Stimulated activated CD8-positive, alpha-beta memory T cell treated with anti-CD3 and anti-CD28 coated beads, Interleukin-2, amount 100 ng/mL, for 48 hours (primary cell): ENCODE results near the gene SEPTIN5.
A peak's percentile ranks its signal among the peaks of the same experiment; 100 is the strongest.
"Not testable (repeated sequence)": the region's sequence is repeated elsewhere in the genome, so short reads cannot be mapped to it uniquely, and the experiment has no call there.

Source experiments
- DNase-seq, 2 donors: peaks; one replicate each; pipeline ENCODE4 v3.0.0-alpha.2; 2020; ENCODE audit warnings: low read depth in 2 of 2

Gene SEPTIN5

GRCh38 chr22:19720150-19720827 is 6.0 kb downstream of the SEPTIN5 start:
- no peak for DNase-seq

GRCh38 chr22:19720999-19721329 is 6.7 kb downstream of the SEPTIN5 start:
- DNase-seq: no peak

GRCh38 chr22:19721330-19722177 is 7.3 kb downstream of the SEPTIN5 start:
- DNase-seq: no peak

GRCh38 chr22:19722178-19722981 is 8.1 kb downstream of the SEPTIN5 start:
- no peak for DNase-seq

- DNase-seq: no peak
Measured at GRCh38 chr22:19722982-19723231, 8.6 kb downstream of the SEPTIN5 start.

DNA sequence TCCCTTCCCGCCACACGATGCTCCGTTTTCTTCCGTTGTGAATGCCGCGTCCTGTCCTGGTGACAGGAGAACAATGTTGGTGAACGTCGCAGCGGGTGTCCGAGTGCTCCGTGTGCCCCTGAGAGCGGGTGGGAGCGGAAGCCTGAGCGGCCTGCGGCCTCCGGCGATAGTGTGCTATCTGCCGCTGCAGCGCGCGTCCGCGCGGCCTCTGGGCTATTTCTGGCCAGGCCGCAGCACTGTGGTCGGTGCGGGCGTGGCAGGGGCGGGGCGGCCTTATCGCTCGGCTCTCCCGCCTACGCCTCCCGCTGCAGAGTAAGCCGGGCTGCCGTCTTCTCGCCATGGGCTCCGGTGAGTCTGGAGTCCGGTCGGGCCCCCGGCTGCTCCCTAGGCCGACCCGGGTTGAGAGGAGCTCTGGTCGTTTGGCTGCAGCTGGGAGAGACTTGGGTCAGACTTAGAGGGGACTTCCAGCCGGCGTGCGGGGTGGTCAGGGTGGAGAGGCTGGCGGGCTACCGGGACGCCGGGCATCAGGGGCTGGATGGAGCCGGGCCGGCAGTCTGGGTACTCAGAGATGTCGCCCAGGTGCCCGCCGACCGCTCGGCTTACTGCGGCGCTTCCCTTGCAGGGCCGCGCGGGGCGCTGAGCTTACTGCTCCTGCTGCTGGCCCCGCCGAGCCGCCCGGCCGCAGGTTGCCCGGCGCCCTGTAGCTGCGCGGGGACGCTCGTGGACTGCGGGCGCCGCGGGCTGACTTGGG is 9.1 kb downstream of the SEPTIN5 start, which contains the start of gene GP1BB:
TSS of gene GP1BB (plus strand) at position 308 of the 751 bp plus-strand sequence. CDS start at position 339, 31 bp downstream.
- DNase-seq: peak in 1 of 2 donors; percentile 28

DNA sequence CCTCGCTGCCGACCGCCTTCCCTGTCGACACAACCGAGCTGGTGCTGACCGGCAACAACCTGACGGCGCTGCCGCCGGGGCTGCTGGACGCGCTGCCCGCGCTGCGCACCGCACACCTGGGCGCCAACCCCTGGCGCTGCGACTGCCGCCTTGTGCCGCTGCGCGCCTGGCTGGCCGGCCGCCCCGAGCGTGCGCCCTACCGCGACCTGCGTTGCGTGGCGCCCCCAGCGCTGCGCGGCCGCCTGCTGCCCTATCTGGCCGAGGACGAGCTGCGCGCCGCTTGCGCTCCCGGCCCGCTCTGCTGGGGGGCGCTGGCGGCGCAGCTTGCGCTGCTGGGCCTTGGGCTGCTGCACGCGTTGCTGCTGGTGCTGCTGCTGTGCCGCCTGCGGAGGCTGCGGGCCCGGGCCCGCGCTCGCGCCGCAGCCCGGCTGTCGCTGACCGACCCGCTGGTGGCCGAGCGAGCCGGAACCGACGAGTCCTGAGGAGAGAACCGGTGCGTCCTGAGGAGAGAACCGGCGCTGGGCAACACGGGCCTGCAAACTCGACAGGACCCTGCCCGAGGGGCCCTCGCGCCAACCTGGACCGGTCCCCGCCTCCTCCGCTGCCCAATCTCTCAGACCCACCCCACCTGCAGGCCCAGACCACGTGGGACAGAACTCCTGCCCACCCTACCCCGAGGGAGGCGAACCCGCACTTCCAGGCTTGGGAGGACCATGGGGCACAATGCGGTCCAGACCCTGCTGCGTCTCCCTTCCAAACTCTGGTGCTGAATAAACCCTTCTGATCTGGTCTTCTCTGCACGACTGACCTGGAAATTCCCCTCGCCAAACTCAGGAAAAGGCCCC is 9.9 kb downstream of the SEPTIN5 start:
- no peak for DNase-seq

DNA sequence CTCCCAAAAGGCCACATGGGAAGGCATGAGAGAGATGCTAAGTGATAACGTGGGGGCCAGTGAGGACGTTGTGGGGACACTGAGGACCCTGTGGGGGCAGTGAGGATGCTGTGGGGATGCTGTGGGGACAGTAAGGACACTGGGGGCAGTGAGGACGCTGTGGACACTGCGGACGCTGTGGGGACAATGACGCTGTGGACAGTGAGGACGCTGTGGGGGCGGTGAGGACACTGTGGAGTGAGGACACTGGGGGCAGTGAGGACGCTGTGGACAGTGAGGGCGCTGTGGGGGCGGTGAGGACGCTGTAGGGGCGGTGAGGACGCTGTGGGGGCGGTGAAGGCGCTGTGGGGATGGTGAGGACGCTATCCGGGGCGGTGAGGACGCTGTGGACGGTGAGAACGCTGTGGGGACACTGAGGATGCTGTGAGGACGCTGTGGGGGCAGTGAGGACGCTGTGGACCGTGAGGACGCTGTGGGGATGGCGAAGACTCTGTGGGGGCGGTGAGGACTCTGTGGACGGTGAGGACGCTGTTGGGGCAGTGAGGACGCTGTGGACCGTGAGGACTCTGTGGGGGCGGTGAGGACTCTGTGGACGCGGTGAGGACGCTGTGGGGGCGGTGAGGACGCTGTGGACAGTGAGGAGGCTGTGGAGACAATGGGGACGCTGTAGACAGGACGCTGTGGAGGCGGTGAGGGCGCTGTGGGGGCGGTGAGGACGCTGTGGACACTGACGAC is 10.8 kb downstream of the SEPTIN5 start:
- DNase-seq: no peak

DNA sequence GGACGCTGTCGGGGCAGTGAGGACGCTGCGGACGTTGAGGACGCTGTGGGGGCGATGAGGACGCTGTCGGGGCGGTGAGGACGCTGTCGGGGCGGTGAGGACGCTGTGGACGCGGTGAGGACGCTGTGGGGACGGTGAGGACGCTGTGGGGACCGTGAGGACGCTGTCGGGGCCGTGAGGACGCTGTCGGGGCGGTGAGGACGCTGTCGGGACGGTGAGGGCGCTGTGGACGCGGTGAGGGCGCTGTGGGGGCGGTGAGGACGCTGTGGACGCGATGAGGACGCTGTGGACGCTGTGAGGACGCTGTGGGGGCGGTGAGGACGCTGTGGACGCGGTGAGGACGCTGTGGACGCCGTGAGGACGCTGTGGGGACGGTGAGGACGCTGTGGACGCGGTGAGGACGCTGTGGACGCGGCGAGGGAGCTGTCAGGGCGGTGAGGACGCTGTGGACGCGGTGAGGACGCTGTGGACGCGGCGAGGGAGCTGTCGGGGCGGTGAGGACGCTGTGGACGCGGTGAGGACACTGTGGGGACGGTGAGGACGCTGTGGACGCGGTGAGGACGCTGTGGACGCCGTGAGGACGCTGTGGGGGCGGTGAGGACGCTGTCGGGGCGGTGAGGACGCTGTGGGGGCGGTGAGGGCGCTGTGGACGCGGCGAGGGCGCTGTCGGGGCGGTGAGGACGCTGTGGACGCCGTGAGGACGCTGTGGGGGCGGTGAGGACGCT is 11.9 kb downstream of the SEPTIN5 start:
- DNase-seq: not testable (repeated sequence)

- no peak for DNase-seq
Measured at GRCh38 chr22:19727310-19728150, 13.2 kb downstream of the SEPTIN5 start.

- no peak for DNase-seq
Measured at GRCh38 chr22:19728271-19728670, 14.0 kb downstream of the SEPTIN5 start.

GRCh38 chr22:19728836-19729235 is 14.5 kb downstream of the SEPTIN5 start:
- no peak for DNase-seq

DNA sequence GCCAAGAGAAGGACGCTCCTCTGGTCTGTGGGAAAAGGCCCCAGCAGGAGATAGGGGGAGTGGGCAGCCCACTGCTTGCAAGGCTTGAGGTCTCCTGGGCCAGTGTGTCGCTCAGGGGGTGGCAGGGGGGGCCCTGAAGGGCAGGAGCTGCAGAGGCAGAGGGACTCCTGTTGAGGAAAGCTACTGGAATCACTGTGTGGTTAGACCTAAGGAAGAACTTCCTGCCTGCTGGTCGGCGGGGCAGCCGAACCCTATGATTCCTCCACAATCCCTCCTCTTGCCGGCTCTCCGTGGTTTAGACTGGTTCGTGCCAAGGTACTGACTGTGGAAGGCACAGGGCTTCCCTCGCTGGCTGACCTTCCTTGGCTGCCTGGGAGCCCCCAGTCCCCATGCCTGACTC is 15.2 kb downstream of the SEPTIN5 start:
- no peak for DNase-seq

GRCh38 chr22:19730198-19730597 is 15.9 kb downstream of the SEPTIN5 start:
- no peak for DNase-seq

DNA sequence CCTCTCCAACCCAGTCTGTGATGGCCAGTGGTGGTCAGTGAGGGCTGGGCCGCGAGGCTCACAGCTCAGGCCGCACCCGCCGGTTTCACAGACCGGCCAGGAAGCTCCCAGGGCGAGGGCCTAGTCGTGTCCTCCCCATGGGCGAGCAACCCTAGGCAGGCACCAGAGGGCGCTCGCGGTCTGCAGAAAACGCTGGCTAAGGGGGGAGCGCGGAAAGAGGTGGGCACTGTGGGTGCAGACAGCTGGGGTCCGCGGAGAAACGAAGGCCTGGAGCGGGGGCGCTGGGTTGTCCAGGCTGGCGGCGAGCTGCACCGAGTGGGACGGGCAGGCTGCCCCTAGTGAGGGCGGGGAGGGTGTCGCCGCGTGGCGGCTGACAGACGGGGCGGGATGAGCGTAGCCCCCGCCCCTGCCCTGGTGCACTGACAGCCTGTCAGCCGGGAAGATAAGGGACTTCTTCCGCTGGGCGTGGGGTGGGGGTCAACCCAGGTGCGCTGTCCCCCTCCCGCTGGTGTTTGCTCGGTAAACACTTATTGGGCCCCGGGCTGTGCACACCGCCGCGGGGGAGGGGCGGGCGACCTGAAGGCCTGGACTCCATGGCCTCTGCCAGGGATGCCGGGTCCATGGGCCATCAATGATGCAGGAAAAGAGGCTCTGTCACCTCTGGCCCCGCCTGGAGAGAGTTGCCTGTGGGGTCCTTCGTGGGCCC is 16.5 kb downstream of the SEPTIN5 start:
- peak; percentile 77 to 81 for DNase-seq

DNA sequence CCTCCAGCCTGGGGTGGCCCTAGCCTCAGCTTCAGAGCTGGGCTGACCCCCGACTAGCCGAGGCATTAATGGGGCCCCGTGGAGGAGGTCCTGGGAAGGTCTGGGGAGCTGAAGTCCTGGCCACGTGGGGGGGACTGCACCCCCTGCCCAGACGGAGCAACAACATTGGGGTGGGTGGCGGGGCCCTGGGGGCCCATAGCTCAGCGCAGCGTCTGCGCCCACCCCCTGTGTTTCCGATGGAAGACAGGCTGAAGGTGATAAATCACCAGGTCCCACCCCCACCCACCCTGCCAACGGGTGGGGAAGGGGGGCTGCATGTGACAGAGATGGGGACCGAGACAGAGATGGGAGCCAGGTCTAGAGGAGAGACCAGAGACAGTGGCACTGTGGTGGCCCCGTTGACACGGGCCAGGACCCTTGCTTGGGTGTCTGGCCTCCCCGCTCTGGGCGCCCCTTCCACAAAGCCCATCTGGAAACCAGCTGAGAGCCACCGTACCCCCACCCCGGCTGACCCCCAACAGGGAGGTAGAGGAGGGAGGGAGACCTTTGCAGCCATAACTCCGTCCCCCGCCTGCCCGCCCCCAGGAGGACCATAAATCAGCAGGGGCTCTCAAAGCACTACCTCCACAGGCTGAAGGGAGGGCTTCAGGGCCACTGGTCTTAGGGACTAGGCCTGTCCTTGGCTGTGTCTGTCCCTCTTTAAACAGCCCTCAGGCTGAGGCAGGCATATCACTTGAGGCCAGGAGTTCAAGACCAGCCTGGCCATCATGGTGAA is 17.2 kb downstream of the SEPTIN5 start:
- DNase-seq: no peak

DNA sequence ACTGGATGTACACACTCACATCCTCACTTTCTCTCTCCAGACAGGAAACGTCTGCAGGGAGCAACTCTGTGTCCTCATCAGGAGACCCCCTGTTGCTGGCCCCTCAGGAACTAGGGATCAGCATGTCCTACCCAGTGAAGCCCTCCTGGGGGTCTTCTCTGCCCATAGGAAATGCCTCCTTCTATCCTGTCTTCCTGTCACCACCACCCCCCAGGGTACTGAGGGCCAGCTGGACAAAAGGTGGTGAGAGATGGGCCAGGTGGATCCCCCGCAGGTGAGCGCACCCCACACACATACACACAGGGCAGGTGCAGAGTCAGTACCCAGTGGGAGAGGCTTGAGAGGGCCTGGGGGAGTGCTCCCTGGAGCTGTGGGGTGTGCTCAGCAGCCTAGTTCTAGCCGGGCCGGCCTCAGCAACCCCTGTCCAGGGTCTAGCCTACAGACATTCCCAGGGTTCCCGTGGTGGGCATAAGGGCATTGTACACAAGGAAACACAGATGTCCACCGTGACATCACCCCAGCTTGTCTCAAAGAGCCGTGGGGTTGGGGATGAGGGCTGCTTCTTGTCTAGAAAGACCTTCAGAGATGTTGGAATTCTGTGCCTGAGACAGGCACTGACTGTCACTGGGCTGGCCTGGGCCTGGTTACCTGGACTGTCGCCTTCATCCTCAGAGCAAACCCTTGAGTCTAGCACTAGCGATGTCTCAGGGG is 18.3 kb downstream of the SEPTIN5 start:
- DNase-seq: no peak
